ENCODE results near the gene PPP1R37. TPM values are rescaled to one million over a fixed set of nuclear protein-coding genes. Genes with fewer than 3 reads are reported as not detected.

The PPP1R37 gene
- polyA plus RNA-seq, 1 donor from 2014 or later, result 53.7 TPM

GRCh38 chr19:45075301-45076028 is 17.5 kb upstream of the PPP1R37 start:
- peaks cover 13% of the 10 kb centered on the region for H3K79me2 ChIP-seq (replicated peaks; ENCODE audit: insufficient read depth, low read length)
- TF ChIP-seq CTCF (IDR thresholded peaks at IDR 0.05; ENCODE audit: poor library complexity, severe bottlenecking) (no peak), RAD21 (conservative IDR thresholded peaks at IDR 0.05) (no peak), POLR2AphosphoS5 (IDR thresholded peaks at IDR 0.05) (no peak), SMC3 (conservative IDR thresholded peaks at IDR 0.05; ENCODE audit: poor library complexity) (no peak), MXI1 (conservative IDR thresholded peaks at IDR 0.05; ENCODE audit: poor library complexity, severe bottlenecking) (no peak), REST (IDR thresholded peaks at IDR 0.05; ENCODE audit: borderline replicate concordance) (no peak), EP300 (conservative IDR thresholded peaks at IDR 0.05; ENCODE audit: poor library complexity, severe bottlenecking) (no peak), TAF1 (IDR thresholded peaks at IDR 0.05; ENCODE audit: low read depth) (no peak), EZH2 (IDR thresholded peaks at IDR 0.05; ENCODE audit: borderline replicate concordance, insufficient read depth, low read length, poor library complexity, severe bottlenecking) (no peak)
- no peak overlapping the region for H3K27ac ChIP-seq (ENCODE audit: low read length)
- no peak overlapping the region for H3K9ac ChIP-seq (ENCODE audit: low read length)
- no peak overlapping the region for H2AFZ ChIP-seq (ENCODE audit: low read depth, low read length)
- no peaks in the 10 kb centered on the region for H3K36me3 ChIP-seq (ENCODE audit: insufficient read depth, low read length)
- no peaks in the 10 kb centered on the region for H3F3A ChIP-seq (ENCODE audit: insufficient read depth, low read length, poor library complexity, severe bottlenecking)
- H3K27me3 ChIP-seq (ENCODE audit: insufficient read depth, low read depth, low read length), result peaks cover 33% of the 10 kb centered on the region
- H4K20me1 ChIP-seq (ENCODE audit: insufficient read depth), result no peaks in the 10 kb centered on the region
- H3K9me2 ChIP-seq (ENCODE audit: insufficient read depth, low read length), result no peaks in the 10 kb centered on the region
- peak overlapping the region; percentile 62 for H3K4me3 ChIP-seq (ENCODE audit: low read length)
- H3K4me2 ChIP-seq (ENCODE audit: low read length), result no peak overlapping the region
- no peaks in the 10 kb centered on the region for H3K9me3 ChIP-seq (ENCODE audit: low read length)

- Histone ChIP-seq H3K27ac (ENCODE audit: low read length) (no peak within 1 kb of the TSS), H3K27me3 (ENCODE audit: insufficient read depth, low read depth, low read length) (peaks cover 33% of the 10 kb centered on the region), H3K9me3 (ENCODE audit: low read length) (no peaks in the 10 kb centered on the region), H3F3A (ENCODE audit: insufficient read depth, low read length, poor library complexity, severe bottlenecking) (no peaks in the 10 kb centered on the region), H3K9me2 (ENCODE audit: insufficient read depth, low read length) (no peaks in the 10 kb centered on the region), H2AFZ (ENCODE audit: low read depth, low read length) (no peak within 1 kb of the TSS), H3K36me3 (ENCODE audit: insufficient read depth, low read length) (no peaks in the 10 kb centered on the region), H3K4me3 (ENCODE audit: low read length) (peak within 1 kb of the TSS; percentile 62), H3K4me2 (ENCODE audit: low read length) (no peak within 1 kb of the TSS), H3K79me2 (replicated peaks; ENCODE audit: insufficient read depth, low read length) (peaks cover 18% of the 10 kb centered on the region), H4K20me1 (ENCODE audit: insufficient read depth) (no peaks in the 10 kb centered on the region), H3K9ac (ENCODE audit: low read length) (no peak within 1 kb of the TSS)
- no peak for TF ChIP-seq RAD21 (conservative IDR thresholded peaks at IDR 0.05)
- TF ChIP-seq SMC3 (conservative IDR thresholded peaks at IDR 0.05; ENCODE audit: poor library complexity), result peak; percentile 24
- no peak for TF ChIP-seq EZH2 (IDR thresholded peaks at IDR 0.05; ENCODE audit: borderline replicate concordance, insufficient read depth, low read length, poor library complexity, severe bottlenecking)
- no peak for TF ChIP-seq POLR2AphosphoS5 (IDR thresholded peaks at IDR 0.05)
- peak; percentile 49 for TF ChIP-seq MXI1 (conservative IDR thresholded peaks at IDR 0.05; ENCODE audit: poor library complexity, severe bottlenecking)
- no peak for TF ChIP-seq REST (IDR thresholded peaks at IDR 0.05; ENCODE audit: borderline replicate concordance)
- no peak for TF ChIP-seq CTCF (IDR thresholded peaks at IDR 0.05; ENCODE audit: poor library complexity, severe bottlenecking)
- TF ChIP-seq TAF1 (IDR thresholded peaks at IDR 0.05; ENCODE audit: low read depth), result no peak
Measured at GRCh38 chr19:45076029-45076850, 16.7 kb upstream of the PPP1R37 start, which contains the start of gene ZNF296. Gene ZNF296 (minus strand): TSS chr19:45076478. CDS start chr19:45076373, 105 bp downstream.
